GM21529 (cell line): ENCODE results near the gene UEVLD.
A peak's percentile ranks its signal among the peaks of the same experiment; 100 is the strongest.

Experiments
- ATAC-seq: cut with Tn5 transposase; IDR thresholded peaks from one replicate; pipeline ENCODE4 v1.9.1; 2021; ENCODE audit not compliant: unreplicated experiment

Gene UEVLD

DNA sequence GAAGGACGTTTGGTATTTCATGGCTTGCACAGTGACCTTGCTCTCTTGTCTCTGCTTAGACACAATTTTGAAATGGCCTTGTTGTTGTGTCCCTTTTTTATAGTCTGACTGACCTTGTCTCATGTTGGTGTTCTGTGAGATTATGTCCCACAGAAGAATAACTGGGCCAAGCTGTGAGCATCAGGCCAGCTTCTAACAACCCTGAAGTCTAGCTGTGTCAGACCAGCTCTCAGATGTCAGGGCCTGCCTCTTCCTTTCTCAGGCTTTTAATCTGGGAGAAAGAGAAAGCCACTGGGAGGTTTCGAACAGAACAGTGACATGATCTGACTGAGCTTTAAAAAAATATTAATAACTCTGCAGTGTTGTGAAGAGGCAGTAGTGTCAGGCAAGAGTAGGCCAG is 2.0 kb upstream of the UEVLD start:
- ATAC-seq, result no peak

DNA sequence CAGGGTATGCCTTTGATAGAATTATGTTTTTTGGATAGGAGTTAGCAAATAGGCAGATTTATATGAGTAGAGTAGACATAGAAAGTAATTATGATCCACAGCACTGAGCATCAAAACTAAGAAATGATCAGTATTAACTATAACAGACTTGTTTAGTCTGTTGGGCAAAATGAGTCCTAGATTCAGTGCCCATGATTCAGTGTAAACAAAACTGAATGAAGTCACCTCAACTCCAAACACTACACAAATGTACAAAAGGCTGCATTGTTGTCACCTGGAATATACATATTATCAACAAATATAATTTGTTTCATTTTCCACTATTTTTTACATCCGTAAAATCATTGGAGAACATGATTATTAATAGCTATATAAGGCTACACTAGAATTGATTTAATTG is 6.7 kb downstream of the UEVLD start:
- ATAC-seq, result no peak

DNA sequence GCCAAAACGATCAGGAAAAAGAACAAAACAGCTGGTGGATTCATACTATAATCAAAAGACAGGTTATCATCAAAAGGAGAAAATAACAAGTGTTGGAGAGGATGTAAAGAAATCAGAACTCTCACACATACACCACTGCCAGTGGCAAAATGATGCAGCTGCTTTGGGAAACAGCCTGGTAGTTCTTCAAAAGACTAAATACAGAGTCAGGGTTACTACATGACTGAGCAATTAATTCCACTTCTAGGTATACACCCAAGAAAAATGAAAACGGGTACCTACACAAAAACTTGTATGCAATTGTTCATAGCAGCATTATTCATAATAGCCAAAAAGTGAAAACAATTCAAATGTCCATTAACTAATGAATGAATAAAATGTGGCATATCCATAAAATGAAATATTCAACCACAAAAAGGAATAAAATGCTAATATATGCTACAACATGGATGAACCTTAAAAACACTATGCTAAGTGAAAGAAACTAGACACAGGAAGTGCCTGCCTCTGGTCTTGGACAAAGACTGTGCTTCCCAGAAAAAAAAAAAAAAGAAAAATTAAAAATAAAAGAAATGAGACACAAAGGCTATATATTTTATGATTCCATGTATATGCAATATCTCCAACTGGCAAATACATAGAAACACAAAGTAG is 8.3 kb downstream of the UEVLD start:
- no peak for ATAC-seq

DNA sequence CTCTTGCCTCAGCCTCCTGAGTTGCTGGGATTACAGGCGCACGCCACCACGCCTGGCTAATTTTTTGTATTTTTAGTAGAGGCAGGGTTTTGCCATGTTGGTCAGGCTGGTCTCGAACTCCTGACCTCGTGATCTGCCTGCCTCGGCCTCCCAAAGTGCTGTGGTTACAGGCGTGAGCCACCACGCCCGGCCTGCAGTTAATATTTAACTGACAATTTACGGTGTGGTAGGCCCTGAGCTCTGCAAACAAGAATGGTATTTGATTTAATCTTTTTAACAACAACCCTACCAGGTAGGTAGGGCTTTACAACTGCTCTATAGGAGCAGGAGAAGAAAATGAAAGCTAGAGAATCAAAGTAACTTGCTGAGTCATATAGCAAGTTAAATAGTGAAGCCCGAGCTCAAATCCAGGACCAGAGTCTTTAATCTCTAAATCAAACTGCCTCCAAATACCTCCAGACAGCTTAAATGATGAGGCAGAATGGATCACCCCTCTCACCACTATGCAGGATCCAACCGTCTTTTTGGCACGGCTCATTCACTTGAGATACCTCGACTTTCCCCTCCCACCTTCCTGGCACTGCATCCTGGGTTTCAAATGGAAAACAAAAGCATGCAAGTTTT is 9.4 kb downstream of the UEVLD start:
- ATAC-seq, result no peak

DNA sequence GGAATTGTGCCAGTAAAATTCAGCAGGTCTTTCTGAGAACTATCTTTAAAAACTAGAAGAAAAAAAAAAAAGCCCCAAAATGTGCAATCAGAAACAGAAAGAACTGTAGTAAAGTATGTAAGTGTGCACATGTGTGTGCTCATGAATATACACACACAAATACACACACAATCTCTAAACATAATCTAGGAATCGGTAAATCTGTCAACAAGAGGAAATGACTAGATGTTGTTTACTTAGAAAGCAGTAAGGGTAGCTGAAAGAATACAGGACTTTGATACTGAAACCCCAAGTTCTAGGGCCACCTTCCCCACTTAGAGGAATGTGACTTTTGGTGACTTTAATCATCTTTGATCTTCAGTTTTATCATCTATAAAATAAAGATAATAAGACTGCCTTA is 13.2 kb downstream of the UEVLD start:
- no peak for ATAC-seq

DNA sequence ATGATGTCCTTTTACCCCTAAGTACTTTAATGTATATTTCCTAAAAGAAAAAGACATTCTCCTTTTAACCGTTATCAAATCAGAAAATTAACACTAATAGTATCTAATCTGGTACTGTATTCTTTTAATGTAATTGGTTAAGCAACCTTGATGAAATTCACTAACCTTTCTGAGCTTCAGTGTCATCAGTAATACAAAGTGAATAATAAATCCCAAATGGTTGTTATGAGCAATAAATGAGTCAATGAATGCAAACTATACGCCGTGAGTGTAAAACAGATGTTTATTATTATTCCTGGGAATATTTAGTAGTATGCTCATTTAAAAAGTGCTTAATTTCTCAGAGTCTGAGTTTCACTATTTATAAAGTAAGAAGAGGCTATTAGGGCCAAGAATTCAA is 21.5 kb downstream of the UEVLD start:
- ATAC-seq, result no peak

DNA sequence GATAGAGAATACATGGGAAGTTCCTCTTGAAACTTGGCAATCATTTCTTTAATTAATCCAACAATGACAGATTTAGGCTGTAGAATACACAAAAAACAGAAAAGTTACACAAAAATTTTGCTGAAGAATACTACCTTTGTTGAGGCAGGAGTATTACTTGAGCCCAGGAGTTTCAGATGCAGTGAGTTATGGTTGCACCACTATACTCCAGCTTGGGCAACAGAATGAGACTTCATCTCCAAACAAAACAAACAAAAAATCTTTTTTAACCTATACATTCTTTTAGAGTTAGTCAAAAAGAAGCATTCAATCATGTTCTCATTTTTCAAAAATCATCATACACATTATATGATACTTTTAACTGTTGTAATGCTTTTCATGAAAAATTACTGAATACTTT is 22.1 kb downstream of the UEVLD start:
- ATAC-seq, result no peak

DNA sequence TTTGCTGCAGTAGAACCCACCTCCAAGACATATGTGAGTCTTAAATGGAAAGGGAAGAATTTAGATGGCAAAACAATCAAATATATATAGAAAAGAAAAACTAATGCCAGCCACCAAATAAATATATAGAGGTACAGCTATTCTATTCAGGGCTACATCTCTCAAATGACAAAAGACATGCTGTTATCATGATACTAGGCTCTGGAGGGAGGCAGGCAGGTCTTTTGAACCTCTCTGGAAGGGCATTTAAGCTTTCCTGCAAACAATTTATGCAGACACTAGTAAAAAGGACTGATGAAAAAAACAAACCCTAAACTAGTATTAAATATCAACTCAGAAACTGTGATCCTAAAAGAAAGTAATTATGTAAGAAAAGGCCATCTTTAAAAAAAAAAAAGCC is 24.4 kb downstream of the UEVLD start:
- ATAC-seq, result no peak

DNA sequence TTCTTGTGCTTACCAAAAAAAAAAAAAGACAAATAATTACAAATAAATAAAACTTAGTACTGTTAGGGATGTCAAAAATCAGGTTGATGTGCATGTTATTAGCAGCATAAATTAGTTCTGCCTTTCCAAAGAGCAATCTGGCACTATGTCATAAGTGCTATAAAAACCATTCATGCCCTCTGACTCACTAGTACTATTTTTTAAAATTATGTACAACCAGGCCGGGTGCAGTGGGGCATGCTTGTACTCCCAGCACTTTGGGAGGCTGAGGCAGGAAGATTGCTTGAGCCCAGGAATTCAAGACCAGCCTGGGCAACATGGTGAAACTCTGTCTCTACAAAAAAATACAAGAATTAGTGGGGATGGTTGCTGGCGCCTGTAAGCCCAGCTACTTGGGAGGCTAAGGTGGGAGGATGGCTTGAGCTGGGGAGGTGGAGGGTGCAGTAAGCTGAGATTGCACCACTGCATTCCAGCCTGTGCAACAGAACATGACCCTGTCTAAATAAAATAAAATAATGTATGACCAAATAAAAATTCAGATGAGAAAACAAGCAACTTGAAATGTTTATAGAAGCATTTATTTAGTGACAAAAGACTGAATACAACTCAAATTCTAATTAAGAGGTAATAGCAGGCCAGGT is 25.3 kb downstream of the UEVLD start:
- ATAC-seq, result no peak

DNA sequence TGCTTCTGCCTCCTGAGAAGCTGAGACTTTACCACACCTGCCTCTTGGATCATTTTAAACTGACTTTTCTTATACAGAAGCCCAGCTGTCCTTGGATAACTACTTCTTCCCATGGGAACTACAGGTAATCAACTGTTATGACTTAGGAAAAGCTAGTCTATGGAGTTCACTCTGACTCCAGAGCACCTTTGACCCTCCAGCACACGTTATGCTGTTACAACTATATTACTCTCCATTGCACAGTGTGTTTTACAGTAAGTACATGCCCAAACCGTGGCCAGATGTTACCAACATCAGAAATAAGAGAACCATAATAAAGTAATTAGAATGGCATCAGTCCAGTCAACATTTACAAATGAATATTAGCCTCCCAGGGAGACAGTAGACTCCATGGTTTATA is 40.5 kb downstream of the UEVLD start:
- ATAC-seq, result no peak

DNA sequence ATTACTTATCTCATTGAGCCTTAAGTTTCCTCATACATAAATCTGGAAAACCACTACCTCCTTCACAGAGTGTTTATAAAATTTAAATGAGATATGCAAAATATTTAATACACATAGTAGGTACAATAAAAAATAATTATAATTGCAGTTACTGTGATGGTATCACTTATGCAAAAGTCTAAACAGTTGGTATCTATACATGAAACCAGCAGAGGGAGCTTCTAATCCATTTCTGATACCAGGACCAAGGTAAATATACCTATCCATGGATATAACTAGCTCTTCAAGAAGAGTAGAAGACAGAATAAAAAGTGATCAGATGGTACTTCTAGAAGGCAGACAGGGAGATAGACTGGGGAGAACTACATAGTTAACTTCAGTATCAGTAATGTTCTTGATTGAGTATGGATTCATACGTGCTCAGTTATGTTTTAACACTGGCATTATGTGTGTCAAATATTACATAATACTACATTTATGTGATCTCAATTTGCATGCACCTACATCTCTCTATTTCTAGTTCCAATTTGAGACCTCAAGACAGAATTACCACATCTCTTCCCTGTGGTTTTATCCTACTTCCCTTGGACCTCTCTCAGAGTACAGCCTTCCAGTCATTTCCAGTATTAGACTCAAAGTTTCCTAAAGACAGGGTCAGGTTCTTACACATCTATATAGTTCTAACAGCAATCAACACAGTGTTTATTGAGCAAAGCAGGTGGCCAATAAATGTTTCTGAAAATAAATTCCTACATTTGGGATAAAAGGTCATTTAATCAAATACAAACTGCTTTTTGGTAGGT is 48.1 kb downstream of the UEVLD start:
- ATAC-seq, result peak; percentile 72

DNA sequence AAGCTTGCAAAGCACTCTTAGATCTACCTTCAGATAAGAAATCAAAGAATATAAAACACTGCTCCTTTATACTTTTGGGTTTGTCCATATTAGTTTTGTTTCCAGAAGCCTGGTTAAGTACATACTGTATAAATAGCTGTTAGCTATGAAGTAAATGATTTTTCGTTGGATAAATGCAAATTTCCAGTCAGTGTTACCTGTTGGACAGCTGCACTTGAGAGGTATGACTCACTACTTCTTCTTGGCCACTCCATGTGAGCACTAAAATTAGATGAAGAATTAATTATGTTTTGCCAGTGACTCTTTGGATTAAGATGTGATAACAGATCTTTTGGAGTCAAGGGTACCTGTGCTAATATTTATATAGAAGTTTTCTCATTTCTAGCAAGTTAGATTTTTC is 52.3 kb downstream of the UEVLD start:
- no peak for ATAC-seq

DNA sequence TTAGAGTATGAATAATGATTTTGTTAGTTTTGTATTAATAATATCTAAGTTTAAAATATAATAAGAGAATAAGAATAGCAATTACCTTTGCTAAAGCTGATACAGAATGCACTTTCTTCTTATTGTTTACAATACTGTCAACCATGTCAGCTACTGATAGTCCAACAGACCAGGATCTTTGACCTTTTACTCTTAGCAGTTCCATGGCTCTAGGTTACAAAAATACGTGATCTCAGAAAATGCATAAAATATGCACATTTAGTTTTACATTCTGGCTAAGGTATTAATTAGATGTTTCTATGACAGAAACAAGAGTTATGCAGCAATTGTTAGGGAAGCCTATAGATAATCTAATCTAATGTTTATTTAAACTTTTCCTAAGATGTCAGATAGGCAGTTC is 54.3 kb downstream of the UEVLD start:
- no peak for ATAC-seq

DNA sequence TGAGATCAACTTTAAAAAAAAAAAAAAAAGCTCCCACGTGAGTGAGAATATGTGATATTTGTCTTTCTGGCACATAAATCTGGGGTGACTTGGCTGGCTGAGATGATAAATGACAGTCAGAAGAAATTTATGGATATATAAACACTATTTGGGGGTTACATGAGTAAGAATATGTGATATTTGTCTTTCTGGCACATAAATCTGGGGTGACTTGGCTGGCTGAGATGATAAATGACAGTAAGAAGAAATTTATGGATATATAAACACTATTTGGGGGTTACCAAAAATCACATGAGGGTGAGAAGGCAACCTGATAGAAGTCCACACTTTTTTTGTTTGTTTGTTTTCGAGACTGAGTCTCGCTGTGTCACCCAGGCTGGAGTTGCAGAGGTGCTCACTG is 55.2 kb downstream of the UEVLD start:
- no peak for ATAC-seq

DNA sequence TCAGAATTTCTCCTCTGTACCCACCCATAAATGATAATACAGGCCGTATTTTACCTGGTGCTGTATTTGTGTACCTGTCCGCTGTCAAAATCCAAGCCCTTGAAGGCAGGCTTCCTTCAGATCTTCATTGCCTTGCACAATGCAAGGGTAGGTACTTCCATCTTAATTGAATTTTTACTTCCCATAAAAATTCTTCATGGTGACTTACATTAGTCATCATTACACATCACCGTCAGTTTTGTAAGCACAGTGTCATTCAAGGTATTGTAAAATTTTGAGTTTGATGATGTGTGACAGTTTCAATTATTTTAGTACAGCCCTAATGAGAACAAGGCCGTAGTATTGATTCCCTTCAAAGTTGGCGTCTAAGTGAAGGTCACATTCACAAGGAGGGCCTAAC is 61.0 kb downstream of the UEVLD start:
- ATAC-seq, result no peak

DNA sequence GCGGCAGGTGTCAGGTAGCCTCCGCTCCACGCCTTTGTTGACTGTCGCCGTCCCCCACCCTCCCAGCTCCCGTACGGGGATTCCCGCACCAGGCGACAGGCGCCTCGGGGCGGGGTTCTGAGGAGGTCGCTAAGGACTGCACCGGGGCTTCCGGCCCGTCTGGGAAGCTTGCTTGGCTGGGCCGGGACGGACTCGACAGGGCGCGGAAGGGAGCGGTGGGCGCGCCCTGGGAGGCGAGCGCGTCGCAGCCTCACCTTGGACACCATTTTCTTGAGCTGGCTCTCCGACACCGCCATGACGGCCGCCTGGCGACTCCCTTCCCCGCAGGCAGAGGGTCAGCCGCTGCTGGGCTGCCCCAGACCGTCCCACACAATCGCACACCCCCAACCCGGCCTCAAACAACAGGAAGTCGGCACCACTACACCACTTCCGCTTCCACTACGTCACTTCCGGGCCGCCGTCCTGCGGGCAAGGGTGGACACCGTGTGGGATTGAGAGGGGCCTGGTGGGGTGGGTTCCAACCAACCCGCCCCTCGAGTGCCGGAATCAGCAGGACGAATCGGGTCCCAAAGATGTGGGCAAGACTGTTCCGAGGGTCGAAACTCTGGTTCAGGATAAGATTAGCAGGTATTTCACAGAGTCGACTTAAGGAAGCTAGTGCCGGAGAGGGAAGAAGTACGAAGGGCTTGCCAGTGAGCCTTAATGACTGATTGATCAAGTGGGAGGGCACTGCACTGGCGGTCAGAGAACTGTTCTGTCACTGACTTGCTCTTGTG is 61.8 kb downstream of the UEVLD start, which contains the start of gene TSG101:
TSG101 (minus strand) TSS at position 422 of the 776 bp plus-strand sequence; CDS start at position 296, 126 bp downstream.
- peak; percentile 96 for ATAC-seq

DNA sequence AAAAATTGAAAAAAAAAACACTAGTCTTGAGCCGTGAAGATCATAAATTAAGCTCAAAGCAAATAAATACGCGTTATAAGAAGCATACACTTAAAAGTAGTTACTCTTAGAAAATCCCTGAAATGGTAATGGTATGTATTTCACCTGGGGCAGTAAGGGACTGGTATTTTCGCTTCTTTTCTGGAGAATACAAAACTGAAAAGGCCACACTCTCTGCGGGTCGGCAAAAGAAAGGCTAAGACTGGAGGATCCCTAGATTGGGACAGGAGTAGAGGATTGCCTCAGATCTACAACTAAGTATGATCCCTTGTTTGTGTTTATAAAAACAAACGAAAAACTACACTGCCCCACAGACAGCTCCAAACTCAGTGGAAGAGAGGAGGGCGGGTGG is 62.4 kb downstream of the UEVLD start:
- ATAC-seq, result no peak

DNA sequence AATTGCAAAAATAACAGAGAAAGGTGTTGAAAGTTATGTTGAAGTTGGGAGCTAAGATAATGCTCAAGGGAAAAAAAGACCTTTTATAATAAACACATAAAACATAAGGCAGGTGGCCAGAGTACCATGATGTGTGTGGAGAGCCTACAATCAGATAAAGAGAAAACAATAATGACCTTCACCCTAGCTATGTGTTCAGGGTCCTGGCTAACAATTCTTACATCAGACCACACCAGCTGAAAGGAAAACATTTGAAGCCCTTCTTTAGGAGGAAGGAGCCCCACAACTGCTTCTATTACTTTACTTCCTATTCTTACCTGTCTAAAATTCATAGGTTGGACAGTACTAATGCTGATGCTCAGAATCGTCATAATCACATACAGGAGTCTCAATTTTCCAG is 64.3 kb downstream of the UEVLD start:
- no peak for ATAC-seq

DNA sequence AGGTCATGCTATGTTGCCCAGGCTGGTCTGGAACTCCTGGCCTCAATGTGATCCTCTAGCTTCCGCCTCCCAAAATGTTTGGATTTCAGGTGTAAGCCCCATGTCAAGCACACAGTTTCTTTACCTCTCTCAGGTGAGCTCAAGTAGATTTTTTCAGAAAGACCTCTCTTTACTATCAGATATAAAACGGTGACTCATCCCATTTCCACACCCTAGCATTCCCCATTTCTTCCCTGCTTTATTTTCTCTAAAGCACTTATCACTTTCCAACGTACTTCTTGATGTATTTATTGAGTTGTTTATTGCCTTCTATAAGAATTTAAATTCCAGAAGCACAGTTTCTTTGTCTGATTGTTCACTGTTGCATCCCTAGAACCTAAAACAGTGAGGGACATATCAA is 65.5 kb downstream of the UEVLD start:
- ATAC-seq, result no peak

DNA sequence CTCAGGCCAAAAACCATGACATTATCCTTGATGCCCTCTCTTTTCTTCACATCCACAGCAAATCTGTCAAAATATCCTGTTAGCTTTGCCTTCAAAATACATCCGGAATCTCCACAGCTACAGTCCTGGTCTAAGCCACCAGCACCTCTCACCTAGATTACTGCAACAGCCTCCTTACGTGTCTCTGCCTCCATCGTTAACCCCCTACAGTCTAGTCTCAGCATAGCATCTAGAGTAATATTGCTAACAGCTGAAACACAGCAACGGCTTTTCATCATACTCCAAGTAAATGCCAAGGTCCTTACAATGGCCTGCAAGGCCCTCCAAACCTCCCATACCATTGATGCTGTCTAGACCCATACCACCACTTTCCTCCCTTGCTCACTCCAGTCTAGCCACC is 66.1 kb downstream of the UEVLD start:
- no peak for ATAC-seq

DNA sequence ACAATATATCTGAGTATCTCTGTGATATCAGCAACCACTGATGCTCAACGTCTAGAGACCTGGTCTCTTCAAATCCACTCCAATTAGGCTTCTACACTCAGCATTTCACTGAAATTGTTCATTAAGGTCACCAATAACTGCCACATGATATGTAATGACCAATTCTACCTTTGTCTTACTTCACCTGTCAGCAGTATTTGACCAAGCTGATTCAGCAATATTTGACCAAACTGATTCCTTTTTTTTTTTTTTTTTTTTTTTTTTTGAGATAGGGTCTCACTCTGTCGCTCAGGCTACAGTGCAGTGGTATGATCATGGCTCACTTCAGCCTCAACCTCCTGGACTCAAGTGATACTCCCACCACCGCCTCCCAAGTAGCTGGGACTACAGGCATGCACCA is 67.4 kb downstream of the UEVLD start:
- no peak for ATAC-seq
